H1 (cell line): ENCODE measurements around the gene LRP1-AS. TPM values are rescaled to one million over a fixed set of nuclear protein-coding genes. Genes with fewer than 3 reads are reported as not detected.

Source experiments
- CHD2 ChIP-seq: IDR thresholded peaks from 2 replicates; pipeline ENCODE4 v1.6.1; 2012; ENCODE audit warnings: low read length, improper control_type of control experiment
- SIN3A ChIP-seq, 2 experiments: IDR thresholded peaks in 1 of 2; conservative IDR thresholded peaks in 1 of 2; 2 replicates each; pipeline ENCODE4 v1.6.1; 2011 to 2012; ENCODE audit warnings: low read length in 2 of 2, improper control_type of control experiment in 1 of 2, low read depth in 1 of 2, mild to moderate bottlenecking in 1 of 2
- polyA plus RNA-seq, 7 experiments: library from polyadenylated mRNA; depleted of rRNA in 3 of 7; stranded (reverse) in 5 of 7; unstranded in 2 of 7; fragments of >200 nt in 5 of 7; fragments of 200-250 nt in 2 of 7; gene quantifications; 1 replicate in 5 of 7; 2 replicates in 1 of 7; 4 replicates in 1 of 7; pipeline versions ENCODE4 v1.2.1 to v1.2.3, GENCODE V29; 2011 to 2013; ENCODE audit warnings: missing spikeins in 2 of 7, mixed read lengths in 2 of 7
- total RNA-seq: library from RNA; stranded (reverse); fragmentation: NEBNext Ultra II Directional; extraction: Animal tissue kit (Norgen Biotek cat#: 25700); gene quantifications from 2 replicates; pipeline ENCODE4 v1.2.1, GENCODE V29; 2021

LRP1-AS gene
- total and polyA plus RNA-seq, 2 of the 8 experiments (the other 6 are each of a cell fraction or from before 2014, with no cell fraction given) = not detected

DNA sequence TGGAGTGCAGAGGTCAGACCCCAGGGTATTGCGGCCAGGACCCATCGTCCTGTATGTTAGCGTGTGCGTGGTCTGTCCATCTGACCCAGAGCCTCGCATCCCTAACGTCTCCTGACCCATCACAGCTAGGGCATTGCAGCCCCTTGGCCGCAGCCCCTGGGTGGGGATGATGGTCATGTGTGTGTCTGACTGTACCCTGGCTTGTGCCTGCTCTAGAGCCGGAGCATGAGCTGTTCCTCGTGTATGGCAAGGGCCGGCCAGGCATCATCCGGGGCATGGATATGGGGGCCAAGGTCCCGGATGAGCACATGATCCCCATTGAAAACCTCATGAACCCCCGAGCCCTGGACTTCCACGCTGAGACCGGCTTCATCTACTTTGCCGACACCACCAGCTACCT, 10.8 kb upstream of the LRP1-AS start (continued):
- TF ChIP-seq SIN3A (conservative IDR thresholded peaks at IDR 0.05 in 1 of 2, IDR thresholded peaks at IDR 0.05 in 1 of 2; ENCODE audit: low read depth in 1 of 2, low read length in 2 of 2) (no peak), CHD2 (no peak)
